HG02623 (cell line): ENCODE data around the gene ALAD.
"Not testable (repeated sequence)": the region's sequence is repeated elsewhere in the genome, so short reads cannot be mapped to it uniquely, and the experiment has no call there.

Experiments used
- ATAC-seq: cut with Tn5 transposase; IDR thresholded peaks from one replicate; pipeline ENCODE4 v1.9.1; 2021; ENCODE audit warnings: moderate library complexity; ENCODE audit not compliant: unreplicated experiment

ALAD gene

DNA sequence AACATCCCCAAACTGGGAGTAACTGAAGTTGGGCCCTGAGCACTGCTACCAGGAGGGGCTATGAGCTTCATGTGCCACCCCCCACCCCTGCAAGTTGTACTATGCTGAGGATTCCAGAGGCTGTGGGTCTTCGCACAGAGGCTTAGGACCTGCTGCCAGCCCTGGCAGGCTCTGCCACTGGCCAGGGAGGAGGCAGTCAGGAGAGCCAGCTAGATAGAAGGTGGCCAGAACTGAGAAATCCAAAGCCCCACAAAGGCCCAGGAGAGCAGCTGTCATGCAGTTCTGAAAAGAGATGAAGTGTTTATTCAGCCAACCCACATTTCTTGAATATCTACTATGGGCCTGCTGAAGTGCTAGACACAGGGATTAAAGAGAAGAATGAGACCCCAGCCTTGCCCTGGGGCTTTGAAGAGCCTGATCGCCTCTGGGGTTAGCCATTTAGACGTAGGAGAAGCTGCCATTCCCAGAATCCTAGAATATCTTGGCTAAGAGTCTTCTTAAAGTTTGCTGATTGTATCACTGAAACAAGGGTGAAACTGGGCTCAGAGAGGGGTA is 1.4 kb downstream of the ALAD start:
- no peak for ATAC-seq

DNA sequence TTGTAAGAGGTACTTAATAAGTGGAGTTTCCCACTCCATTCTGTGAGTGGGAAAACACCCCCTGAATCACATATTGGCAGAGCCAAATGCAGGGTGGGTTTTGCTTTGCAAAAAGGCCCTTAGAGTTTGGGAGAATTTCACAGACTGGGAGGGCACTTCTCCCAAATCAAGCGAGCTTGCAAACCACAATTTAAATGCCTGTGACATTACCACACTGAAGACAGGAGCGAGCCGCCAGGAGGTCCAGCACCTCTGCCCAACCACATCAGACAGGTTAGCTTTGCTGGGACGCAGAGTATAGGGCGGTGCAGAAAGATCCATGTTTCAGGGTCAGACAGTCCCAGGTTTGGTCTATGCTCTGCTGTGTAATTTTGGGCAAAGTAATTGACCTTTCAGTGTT is 2.3 kb downstream of the ALAD start:
- no peak for ATAC-seq

DNA sequence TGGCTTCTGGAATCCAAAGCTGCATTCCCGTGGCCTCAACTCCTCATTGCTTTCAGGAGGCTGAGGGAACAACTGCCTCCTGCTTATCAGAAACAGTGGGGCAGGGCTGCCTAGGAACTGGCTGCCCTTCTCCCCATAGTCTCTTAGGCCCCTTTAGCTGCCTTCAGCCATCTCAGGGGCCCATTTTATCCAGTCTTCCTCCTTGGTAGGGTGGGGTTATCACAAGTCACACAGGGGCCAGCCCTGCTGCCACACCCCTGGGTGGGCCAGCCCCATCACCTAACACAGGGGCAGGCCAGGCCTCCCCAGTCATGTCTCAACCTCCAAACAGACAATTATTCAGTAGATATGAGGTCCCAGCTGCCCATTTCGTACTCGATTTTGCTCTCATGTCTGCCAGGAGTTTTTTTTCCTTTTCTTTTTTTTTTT is 3.9 kb downstream of the ALAD start:
- no peak for ATAC-seq

DNA sequence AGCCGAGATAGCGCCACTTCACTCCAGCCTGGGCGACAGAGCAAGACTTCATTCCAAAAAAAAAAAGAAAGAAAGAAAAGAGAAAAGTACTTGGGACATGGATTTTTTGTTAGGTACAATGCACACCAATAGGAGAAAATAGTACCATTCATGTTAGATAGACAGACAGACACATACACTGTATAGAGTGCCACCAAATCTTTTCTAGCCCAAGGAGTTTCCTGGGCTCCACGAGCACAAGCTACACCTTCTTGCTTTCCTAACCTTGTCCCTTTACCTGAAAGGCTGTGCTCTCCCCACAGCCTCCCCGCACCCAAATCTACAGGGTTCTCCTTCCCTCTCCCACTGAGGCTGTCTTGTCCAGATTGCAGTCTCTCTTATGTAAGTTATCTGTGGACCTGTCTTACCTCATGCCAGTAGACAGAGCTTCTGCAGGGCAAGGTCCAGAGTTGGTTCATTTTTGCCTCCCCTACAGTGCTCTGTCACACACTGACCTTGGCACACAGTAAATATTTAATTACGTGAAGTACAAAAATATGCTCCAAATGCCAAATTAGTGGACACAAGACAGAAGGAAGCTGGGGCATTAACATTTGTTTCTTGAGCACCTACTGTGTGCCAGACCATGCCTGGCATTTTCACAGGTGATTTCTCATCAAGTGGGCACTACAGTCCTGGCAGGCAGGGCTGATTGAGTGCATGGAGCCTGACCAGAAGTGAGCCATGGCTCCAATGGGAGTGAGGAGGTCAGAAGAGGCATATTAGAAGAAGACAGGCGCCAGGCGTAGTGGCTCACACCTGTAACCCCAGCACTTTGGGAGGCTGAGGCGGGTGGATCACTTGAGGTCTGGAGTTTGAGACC is 5.9 kb downstream of the ALAD start:
- no peak for ATAC-seq

DNA sequence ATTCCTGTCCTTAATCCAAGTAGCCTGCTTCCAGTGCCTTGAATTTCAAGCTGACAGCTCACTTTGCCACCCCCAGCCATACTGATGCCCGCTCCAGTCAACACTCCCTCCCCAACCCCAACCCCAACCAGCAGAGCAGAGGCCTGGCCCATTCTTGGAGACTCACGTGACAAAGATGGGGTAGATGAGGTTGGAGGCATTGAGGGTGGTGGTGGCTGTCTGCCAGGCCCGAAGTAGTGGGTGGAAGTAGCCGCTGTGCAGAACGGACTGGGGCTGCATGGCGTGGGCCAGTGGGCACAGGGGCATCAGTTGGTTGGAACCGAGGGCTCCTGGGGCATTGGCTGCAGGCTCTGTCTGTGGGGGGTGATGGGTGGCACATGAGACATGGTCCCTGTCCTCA is 7.8 kb downstream of the ALAD start:
- no peak for ATAC-seq

DNA sequence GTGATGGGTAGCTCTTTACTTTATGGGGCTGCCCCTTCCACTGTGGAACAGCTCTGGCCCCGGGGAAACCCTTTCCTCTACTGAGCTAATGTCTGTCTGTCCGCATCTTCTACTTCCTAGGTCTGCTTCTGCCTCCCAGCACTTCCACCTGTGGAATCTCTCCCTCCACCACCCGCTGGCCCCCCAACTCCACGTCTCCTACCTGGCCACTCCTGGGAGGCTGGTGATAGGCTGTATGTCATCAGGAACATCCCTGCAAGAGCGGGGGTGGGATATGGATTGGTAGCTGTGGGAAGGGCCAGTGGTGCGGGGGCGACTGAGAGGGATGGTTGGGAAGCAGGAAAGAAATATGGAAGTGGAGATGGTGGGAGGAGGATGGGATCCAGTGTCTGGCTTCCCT is 9.2 kb downstream of the ALAD start:
- ATAC-seq: no peak

DNA sequence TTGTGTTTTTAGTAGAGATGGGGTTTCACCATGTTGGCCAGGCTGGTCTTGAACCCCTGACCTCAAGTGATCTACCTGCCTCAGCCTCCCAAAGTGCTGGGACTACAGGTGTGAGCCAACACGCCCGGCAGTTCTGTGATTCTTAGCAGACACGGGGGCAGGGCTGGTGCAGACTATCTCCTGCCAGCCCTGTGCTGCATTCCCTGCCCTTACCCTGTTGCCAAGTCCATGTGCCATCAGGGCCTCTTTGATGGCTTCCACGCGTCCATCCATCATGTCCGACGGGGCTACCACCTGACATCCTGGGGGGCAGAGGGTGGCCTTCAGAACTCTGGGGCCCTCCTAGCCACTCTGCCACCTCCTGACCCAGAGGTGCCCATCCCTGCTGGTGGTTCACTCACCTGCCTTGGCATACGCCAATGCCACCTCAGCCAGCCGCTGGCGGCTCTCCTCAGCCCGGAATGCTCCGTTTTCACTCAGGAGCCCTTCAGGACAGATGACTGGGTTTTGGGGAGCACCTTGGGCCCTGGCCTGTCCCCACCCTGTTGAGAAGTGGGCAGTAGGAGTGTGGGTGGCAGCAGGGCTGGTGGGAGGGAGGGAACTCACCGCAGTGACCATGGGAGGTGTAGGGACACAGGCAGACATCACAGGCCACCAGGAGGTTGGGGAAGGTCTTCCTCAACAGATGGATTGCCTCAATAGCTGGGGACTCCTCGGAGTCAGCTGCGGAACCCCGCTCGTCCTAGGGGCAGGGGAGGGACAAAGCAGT is 10.7 kb downstream of the ALAD start:
- ATAC-seq: no peak

DNA sequence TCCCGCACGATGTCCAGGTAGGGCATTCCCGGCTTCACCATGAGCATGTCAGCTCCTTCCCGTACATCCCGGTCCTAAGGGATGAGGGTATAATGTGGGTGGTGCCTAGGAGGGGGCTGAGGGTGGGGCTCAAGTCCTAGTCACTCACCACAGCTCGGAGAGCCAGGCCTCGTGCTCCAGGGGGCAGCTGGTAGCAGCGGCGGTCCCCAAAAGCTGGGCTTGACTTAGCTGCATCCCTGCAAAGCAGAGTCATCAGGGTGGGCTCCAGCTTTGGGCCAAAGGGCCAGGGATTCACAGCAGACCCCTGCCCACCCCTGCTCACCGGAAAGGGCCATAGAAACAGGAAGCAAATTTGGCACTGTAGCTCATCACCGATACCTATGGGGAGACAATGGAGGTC is 11.6 kb downstream of the ALAD start:
- ATAC-seq: no peak

DNA sequence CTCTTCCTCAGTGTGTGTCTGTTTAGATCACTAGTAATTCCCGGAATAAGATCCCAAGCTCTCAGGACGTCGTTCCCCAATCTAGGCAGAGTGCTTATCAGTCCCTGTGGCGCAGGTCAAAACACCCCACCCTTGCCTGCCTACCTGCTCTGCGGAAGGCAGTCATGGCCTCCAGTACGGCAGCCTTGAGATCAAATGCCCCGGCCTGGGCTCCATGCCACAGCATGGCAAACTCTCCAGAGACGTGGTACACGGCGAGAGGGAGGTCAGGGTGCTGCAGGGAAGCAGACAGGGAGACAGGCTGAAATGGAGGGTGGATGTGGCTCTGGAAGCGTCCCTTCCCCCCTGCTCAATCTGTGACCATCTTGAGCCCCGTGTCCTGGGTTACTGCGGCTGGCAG is 12.3 kb downstream of the ALAD start:
- no peak for ATAC-seq

DNA sequence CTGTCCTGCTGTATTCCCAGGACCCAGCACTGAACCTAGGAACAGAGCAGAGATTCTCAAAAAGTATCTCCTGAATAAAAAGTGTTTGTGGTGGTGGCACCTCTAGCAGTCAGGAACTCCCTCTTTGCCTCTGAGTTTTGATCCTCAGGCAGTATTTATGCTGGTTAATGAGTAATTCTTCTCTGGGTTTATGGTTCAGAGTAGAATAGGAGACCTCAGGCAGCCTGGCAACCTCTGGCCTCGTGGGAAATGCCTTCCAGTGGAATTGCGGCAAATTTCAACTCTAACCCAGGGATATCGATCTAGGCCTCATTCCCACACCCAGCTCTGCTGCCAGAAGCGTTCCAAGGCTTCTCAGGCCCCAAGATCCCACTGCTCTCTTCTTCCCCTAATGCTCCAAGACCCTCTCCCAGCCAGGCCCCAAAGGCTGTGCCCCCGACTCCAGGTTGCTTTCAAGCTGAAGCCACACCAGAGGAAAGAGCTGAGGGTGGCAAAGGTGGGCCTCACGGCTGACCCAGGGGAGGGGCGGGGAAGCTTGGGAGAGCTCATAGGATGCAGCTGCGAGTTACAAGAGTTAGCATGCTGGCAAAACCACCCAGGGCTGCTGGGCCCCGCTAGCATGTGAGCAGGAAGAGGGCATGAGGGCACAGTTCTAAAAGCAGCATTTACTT is 13.4 kb downstream of the ALAD start:
- no peak for ATAC-seq

DNA sequence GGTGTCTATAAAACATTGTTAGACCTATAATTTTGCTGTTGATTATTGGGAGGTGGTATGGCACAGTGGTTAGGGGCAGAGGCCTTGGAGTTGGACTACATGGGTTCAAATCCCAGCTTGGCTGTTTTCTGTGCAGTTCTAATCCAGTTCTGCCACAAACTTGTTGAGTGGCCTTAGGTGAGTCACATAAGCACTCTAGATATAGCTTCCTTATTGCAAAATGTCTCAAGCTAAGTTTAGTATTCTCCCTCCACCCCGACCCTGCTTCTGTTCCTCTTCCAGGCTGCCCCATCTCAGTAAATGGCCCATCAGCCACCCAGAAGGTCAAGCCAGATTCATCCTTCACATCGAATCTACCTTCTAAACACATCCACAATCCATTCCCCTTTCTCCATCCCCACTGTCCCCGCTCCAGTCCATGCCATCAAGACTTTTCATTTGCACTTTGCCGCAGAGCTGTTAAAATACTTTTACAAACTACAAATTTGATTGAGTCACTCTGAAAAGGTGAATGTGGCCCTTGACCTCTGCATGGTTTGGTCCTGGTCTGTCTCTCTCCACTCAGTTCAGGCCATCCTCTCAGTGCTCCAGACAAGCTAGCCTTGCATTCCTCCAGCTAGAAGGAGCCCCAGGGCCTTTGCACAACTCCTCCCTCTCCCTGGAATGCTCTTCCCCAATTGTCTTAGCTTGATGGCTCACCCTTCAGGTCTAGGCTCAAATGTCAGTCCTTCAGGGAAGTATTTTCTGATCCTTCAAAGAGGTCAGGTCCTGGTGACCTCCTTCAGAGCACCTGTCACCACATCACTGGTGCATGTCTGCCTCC is 14.3 kb downstream of the ALAD start:
- ATAC-seq: no peak

DNA sequence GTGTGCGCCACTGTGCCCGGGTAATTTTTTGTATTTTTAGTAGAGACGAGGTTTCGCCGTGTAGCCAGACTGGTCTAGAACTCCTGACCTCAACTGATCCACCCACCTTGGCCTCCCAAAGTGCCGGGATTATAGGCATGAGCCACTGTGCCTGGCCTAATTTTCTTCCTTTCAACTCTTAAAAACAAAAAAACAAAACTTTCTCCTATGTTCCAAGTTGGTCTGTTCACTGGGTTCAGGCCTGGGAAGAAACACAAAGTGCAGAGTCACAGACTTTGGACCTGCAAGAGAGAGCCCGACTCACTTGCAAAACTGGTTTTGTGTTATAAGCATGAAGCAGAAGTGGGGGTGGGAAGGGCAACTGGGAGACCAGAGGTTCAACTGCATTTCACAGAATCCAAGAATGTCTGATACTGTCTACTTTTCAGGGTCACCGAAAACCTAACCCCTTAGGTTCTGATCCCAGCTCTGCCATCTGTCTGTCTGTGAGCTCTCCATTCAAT is 19.1 kb downstream of the ALAD start:
- ATAC-seq: no peak

DNA sequence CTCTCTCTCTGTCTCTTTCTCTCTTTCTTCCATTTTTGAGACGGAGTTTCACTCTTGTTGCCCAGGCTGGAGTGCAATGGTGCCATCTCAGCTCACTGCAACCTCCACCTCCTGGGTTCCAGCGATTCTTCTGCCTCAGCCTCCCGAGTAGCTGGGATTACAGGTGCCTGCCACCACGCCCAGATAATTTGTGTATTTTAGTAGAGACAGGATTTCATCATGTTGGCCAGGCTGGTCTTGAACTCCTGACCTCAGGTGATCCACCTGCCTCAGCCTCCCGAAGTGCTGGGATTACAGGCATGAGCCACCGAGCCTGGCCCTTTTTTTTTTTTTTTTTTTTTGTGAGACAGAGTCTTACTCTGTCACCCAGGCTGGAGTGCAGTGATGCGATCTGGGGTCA is 19.6 kb downstream of the ALAD start:
- ATAC-seq: not testable (repeated sequence)

DNA sequence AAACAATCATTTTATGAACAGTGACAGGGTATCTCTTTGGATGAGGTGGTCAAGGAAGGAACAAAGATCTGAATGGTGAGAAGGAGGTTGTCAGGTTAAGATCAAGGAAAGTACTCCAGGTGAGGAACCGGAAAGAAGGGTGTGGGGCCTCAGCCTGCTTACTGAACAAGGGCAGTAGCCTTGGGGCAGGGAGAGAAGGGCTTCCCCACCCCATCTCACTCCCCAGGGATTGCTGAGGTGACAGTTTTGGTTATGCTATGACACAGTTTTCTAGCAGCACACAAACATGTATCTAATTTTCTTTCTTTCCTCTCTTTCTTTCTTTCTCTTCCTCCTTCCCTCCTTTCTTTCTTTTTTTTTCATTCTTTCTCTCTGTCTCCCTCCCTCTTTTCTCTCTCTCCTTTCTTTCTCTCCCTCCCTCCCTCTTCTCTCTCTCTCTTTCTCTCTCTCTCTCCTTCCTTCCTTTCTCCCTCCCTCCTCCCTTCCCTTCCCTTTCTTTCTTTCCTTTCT is 20.2 kb downstream of the ALAD start:
- peak; percentile 44 for ATAC-seq

DNA sequence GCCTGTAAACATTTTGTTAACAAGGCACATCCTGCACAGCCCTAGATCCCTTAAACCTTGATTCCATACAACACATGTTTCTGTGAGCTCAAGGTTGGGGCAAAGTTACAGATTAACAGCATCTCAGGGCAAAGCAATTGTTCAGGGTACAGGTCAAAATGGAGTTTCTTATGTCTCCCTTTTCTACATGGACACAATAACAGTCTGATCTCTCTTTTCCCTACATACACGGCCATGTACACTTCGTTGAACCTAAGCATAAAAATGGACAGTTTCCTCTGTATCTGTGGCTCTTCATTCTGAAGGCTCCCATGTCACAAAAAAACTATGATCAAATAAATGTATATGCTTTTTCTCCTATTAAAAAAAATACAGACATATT is 21.3 kb downstream of the ALAD start:
- ATAC-seq: not testable (repeated sequence)

DNA sequence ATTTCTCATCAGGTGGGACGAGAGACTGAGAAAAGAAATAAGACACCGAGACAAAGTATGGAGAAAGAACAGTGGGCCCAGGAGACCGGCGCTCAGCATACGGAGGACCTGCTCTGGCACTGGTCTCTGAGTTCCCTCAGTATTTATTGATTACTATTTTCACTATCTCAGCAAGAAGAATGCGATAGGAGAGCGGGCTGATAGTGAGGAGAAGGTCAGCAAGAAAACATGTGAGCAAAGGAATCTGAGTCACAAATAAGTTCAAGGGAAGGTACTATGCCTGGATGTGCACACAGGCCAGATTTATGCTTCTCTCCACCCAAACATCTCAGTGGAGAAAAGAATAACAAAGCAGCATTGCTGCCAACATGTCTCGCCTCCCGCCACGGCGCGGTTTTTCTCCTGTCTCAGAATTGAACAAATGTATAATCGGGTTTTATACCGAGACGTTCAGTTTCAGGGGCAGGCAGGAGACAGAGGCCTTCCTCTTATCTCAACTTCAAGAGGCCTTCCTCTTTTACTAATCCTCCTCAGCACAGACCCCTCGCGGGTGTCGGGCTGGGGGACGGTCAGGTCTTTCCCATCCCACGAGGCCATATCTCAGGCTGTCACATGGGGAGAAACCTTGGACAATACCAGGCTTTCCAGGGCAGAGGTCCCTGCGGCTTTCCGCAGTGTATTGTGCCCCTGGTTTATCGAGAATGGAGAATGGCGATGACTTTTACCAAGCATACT is 21.8 kb downstream of the ALAD start:
- ATAC-seq: not testable (repeated sequence)

DNA sequence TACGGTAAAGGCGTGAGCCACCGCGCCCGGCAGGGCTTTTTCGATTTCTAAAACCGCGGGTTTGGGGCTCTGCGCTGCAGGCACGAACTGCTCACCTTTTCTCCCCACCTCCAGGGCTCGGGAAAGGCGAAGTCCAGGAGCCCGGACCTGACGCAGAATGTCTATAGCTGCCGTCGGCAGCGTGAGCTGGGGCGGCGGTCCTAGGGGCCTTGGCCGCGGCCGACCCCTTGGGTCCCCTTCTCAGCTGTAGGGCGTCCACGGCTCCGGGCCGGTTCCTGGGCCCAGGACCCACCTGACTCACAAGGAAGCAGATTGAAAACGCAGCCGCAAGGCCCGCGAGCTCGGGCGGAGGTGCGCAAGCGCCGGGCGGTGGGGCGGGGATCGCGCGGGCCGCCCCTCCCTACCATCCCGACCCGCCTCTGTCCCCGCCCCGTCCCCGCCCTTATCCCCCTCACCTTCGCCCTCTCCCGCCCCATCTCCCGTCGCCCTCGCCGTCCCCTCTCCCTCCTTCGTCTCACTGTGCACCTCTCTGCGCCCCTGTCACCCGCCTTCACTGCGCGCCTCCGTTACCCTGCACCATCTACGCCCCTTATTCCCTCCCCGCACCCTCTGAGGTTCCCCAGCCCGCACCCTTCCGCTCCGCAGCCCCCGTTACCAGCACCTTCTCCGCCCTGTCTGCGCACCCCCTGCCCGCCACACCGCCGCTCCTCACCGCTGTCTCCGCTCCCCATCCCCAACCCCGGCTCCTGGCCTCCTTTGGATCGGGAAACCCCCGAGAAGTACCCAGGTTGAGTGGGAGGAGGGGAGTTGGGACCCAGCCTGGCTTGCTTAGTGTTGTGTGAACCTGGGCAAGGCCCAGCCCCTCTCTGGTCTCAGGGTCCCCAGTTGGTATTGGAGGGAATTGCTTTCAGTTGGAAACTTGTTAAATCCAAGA is 24.2 kb downstream of the ALAD start, which contains the start of gene HDHD3:
Gene HDHD3, minus strand, starts transcription at position 353 of the 934 bp plus-strand sequence. CDS start 2,632 bp downstream, outside the sequence.
- peak; percentile 78 for ATAC-seq
